ENCODE results near the gene CDKAL1.

DNA sequence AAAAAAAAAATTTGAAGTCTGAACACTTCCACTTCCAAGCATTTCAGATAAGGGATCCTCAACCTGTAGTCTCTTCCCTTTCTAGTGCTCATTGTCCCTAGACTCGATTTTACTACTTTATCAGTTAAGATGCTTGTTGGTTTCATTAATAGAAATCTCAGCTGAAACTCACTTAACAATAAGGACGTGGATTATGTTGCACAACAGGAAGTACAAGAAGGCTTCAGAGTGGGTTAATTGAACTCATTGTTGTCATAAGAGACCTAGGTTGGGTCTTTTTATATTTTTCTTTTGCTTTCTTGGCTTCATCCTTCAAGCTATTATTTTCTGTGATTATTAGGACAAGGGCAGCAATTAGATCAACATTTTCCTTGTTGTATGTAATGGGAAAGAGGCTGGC, 175.2 kb downstream of the CDKAL1 start:
- TF ChIP-seq, protein P1, sequence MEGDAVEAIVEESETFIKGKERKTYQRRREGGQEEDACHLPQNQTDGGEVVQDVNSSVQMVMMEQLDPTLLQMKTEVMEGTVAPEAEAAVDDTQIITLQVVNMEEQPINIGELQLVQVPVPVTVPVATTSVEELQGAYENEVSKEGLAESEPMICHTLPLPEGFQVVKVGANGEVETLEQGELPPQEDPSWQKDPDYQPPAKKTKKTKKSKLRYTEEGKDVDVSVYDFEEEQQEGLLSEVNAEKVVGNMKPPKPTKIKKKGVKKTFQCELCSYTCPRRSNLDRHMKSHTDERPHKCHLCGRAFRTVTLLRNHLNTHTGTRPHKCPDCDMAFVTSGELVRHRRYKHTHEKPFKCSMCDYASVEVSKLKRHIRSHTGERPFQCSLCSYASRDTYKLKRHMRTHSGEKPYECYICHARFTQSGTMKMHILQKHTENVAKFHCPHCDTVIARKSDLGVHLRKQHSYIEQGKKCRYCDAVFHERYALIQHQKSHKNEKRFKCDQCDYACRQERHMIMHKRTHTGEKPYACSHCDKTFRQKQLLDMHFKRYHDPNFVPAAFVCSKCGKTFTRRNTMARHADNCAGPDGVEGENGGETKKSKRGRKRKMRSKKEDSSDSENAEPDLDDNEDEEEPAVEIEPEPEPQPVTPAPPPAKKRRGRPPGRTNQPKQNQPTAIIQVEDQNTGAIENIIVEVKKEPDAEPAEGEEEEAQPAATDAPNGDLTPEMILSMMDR (IDR thresholded peaks at IDR 0.05) = no peak
- TF ChIP-seq ZNF512 (CRISPR knock-in tag; IDR thresholded peaks at IDR 0.05; ENCODE audit: borderline replicate concordance) (no peak), HMGA2 (CRISPR knock-in tag; IDR thresholded peaks at IDR 0.05) (no peak), ELF4 (CRISPR knock-in tag; IDR thresholded peaks at IDR 0.05; ENCODE audit: low read depth) (no peak), CREM (CRISPR knock-in tag; IDR thresholded peaks at IDR 0.05) (no peak), ETV6 (CRISPR knock-in tag; IDR thresholded peaks at IDR 0.05) (no peak), FOXP1 (CRISPR knock-in tag; IDR thresholded peaks at IDR 0.05; ENCODE audit: borderline replicate concordance) (no peak), ZSCAN18 (CRISPR knock-in tag; IDR thresholded peaks at IDR 0.05) (no peak), ESRRA (CRISPR knock-in tag; IDR thresholded peaks at IDR 0.05; ENCODE audit: borderline replicate concordance) (no peak), FOXP4 (CRISPR knock-in tag; IDR thresholded peaks at IDR 0.05) (no peak), ATF6 (CRISPR knock-in tag; IDR thresholded peaks at IDR 0.05) (no peak)
- TF ChIP-seq, protein P2, sequence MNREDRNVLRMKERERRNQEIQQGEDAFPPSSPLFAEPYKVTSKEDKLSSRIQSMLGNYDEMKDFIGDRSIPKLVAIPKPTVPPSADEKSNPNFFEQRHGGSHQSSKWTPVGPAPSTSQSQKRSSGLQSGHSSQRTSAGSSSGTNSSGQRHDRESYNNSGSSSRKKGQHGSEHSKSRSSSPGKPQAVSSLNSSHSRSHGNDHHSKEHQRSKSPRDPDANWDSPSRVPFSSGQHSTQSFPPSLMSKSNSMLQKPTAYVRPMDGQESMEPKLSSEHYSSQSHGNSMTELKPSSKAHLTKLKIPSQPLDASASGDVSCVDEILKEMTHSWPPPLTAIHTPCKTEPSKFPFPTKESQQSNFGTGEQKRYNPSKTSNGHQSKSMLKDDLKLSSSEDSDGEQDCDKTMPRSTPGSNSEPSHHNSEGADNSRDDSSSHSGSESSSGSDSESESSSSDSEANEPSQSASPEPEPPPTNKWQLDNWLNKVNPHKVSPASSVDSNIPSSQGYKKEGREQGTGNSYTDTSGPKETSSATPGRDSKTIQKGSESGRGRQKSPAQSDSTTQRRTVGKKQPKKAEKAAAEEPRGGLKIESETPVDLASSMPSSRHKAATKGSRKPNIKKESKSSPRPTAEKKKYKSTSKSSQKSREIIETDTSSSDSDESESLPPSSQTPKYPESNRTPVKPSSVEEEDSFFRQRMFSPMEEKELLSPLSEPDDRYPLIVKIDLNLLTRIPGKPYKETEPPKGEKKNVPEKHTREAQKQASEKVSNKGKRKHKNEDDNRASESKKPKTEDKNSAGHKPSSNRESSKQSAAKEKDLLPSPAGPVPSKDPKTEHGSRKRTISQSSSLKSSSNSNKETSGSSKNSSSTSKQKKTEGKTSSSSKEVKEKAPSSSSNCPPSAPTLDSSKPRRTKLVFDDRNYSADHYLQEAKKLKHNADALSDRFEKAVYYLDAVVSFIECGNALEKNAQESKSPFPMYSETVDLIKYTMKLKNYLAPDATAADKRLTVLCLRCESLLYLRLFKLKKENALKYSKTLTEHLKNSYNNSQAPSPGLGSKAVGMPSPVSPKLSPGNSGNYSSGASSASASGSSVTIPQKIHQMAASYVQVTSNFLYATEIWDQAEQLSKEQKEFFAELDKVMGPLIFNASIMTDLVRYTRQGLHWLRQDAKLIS (CRISPR knock-in tag; IDR thresholded peaks at IDR 0.05; ENCODE audit: borderline replicate concordance) = no peak
- TF ChIP-seq, protein P3, sequence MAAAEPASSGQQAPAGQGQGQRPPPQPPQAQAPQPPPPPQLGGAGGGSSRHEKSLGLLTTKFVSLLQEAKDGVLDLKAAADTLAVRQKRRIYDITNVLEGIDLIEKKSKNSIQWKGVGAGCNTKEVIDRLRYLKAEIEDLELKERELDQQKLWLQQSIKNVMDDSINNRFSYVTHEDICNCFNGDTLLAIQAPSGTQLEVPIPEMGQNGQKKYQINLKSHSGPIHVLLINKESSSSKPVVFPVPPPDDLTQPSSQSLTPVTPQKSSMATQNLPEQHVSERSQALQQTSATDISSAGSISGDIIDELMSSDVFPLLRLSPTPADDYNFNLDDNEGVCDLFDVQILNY (CRISPR knock-in tag; IDR thresholded peaks at IDR 0.05) = no peak
- TF ChIP-seq, protein P4, sequence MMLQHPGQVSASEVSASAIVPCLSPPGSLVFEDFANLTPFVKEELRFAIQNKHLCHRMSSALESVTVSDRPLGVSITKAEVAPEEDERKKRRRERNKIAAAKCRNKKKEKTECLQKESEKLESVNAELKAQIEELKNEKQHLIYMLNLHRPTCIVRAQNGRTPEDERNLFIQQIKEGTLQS (CRISPR knock-in tag; conservative IDR thresholded peaks at IDR 0.05) = no peak
